NT2/D1 (cell line): ENCODE measurements around the gene PTPRN2.

Source experiments
- DNase-seq: peaks from one replicate; pipeline ENCODE4 v3.0.0-alpha.2; 2011; ENCODE audit warnings: low read depth, low spot score
- H3K27me3 ChIP-seq: 2 replicates; pipeline ENCODE4 v1.6.0; 2011; ENCODE audit warnings: mild to moderate bottlenecking; ENCODE audit not compliant: insufficient read length, insufficient read depth
- H3K36me3 ChIP-seq: 2 replicates; pipeline ENCODE4 v1.6.1; 2011; ENCODE audit warnings: mild to moderate bottlenecking, low read length, mixed read lengths; ENCODE audit not compliant: insufficient read depth, insufficient read length
- H3K4me1 ChIP-seq: 2 replicates; pipeline ENCODE4 v1.5.1; 2011; ENCODE audit not compliant: insufficient read depth, insufficient read length
- H3K4me3 ChIP-seq: 2 replicates; pipeline ENCODE4 v1.5.1; 2011; ENCODE audit warnings: low read depth; ENCODE audit not compliant: insufficient read length
- H3K9ac ChIP-seq: 2 replicates; pipeline ENCODE4 v1.6.0; 2011; ENCODE audit warnings: low read depth; ENCODE audit not compliant: insufficient read length
- H3K9me3 ChIP-seq: 2 replicates; pipeline ENCODE4 v1.5.1; 2011; ENCODE audit warnings: mild to moderate bottlenecking, low read length; ENCODE audit not compliant: insufficient read depth
- SUZ12 ChIP-seq: IDR thresholded peaks from 2 replicates; pipeline ENCODE4 v1.6.1; 2011; ENCODE audit not compliant: insufficient read length, insufficient read depth; ENCODE audit errors: extremely low read depth
- YY1 ChIP-seq: IDR thresholded peaks from 2 replicates; pipeline ENCODE4 v1.6.1; 2011; ENCODE audit not compliant: insufficient read length, insufficient read depth
- ZNF274 ChIP-seq: IDR thresholded peaks from 2 replicates; pipeline ENCODE4 v1.6.1; 2011; ENCODE audit warnings: mild to moderate bottlenecking, low read depth, low read length

The PTPRN2 gene

DNA sequence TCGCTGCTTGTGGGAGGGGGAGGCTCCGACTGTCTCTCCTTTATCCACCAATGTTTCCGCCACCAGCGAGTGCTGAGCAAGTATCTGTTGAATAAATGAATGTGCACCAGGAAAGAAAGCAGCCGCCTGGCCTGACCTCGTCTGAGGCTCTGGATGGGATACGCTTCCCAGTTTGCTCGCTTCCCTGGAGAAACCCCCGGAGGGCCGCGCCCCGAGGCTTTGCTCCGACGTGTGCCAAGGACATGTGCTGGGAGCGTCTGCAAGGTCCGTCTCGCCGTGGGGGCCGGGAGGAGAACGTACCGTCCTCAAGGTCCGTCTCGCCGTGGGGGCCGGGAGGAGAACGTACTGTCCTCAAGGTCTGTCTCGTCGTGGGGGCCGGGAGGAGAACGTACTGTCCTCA lies 714.4 kb downstream of the PTPRN2 start:
- Histone ChIP-seq H3K4me3 (no peak overlapping the region), H3K9ac (no peak overlapping the region), H3K4me1 (no peaks in the 10 kb centered on the region), H3K9me3 (no peaks in the 10 kb centered on the region), H3K36me3 (no peaks in the 10 kb centered on the region), H3K27me3 (no peaks in the 10 kb centered on the region)
- DNase-seq, result no peak
- TF ChIP-seq ZNF274 (no peak), SUZ12 (no peak), YY1 (no peak)

DNA sequence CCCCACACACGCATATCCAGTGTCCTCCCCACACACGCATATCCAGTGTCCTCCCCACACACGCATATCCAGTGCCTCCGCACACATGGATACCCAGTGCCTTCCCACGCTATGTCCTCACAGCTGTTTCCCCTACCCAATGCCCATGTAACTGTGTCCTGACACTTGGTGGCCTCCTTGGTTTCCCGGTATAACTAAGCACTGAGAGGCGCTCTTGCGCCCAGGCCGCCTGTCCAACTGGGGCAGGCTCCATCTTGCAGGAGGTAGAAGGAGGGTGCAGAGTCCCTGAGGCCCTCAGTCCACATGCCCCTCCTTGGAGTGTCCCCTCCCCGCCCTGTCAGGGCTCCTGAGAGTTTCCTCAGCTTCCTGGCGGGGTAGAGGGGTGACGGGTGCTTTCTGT lies 715.2 kb downstream of the PTPRN2 start:
- TF ChIP-seq SUZ12, result no peak
- TF ChIP-seq YY1, result no peak
- no peak for TF ChIP-seq ZNF274
- Histone ChIP-seq H3K4me1 (no peaks in the 10 kb centered on the region), H3K4me3 (no peak overlapping the region), H3K27me3 (no peaks in the 10 kb centered on the region), H3K9me3 (no peaks in the 10 kb centered on the region), H3K9ac (no peak overlapping the region), H3K36me3 (no peaks in the 10 kb centered on the region)
- DNase-seq, result no peak

DNA sequence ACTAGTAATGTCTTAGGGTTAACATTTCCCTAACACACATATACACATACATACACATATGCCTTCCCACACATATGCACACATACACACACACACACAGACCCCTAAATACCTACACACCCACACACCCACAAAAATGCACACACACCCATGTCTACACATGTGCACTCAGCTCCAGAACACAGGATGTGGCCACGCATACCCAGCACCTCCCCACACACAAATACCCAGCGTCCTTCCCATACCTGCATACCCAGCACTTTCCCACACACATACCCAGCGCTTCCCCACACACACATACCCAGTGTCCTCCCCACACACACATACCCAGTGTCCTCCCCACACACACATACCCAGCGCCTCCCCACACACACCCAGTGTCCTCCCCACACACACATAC lies 715.9 kb downstream of the PTPRN2 start:
- no peak for TF ChIP-seq YY1
- H3K4me1 ChIP-seq, result no peaks in the 10 kb centered on the region
- H3K9ac ChIP-seq, result no peak overlapping the region
- no peak for DNase-seq
- H3K36me3 ChIP-seq, result no peaks in the 10 kb centered on the region
- H3K4me3 ChIP-seq, result no peak overlapping the region
- no peaks in the 10 kb centered on the region for H3K9me3 ChIP-seq
- no peaks in the 10 kb centered on the region for H3K27me3 ChIP-seq

DNA sequence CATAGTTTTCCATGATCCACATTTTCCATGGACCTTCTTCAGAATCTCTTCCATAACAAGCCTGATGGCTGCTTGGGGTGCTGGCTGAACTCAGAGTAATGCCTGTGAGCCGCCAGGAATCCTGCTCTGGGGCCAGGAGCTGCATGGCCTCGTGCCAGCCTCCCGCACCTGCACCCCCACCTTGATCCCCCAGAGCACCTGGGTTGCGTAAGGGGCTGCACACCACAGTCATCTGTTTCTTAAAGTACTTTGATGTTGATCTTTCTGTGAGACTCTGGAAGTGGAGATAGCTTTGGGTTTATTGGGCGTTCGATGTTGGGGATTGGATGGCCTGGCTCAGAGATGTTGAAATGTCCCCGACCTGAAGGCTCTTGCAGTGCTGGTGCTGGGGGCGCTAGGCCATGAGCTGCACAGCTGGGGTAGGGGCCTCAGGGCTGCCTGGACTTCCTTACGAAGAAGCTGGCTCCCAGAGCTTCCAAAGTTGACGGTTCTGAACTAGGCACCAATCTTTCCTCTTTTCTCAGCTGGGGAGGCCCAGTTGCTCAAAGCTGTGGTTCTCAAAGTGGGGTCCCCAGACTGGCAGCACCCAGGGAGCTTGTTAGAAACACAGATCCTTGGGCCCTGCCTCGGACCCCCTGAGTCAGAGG lies 716.9 kb downstream of the PTPRN2 start:
- Histone ChIP-seq H3K4me1 (no peaks in the 10 kb centered on the region), H3K9ac (no peak overlapping the region), H3K4me3 (no peak overlapping the region), H3K27me3 (no peaks in the 10 kb centered on the region), H3K9me3 (no peaks in the 10 kb centered on the region), H3K36me3 (no peaks in the 10 kb centered on the region)
- DNase-seq, result no peak
- no peak for TF ChIP-seq SUZ12
- no peak for TF ChIP-seq ZNF274
- no peak for TF ChIP-seq YY1

DNA sequence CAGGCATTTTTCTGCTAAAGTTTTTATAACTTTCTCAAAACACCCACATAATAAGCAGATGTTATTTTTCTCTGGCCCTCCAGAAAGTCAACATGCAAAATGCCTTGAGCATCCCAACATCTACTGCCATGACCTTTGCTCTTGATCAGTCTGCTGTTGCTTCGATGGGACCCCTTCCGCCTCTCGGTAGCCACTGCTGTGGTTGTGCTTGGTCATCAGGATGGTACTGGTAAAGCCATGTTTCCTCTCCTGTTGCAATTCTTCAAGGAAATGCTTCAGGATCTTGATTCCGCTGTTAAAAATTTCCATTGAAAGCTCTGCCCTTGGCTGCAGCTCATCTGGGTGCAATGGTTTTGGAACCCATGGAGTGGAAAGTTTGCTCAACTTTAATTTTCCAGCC lies 717.8 kb downstream of the PTPRN2 start:
- Histone ChIP-seq H3K36me3 (no peaks in the 10 kb centered on the region), H3K9me3 (no peaks in the 10 kb centered on the region), H3K4me3 (no peak overlapping the region), H3K4me1 (no peaks in the 10 kb centered on the region), H3K9ac (no peak overlapping the region), H3K27me3 (no peaks in the 10 kb centered on the region)
- DNase-seq, result no peak
- TF ChIP-seq SUZ12 (no peak), YY1 (no peak), ZNF274 (no peak)

DNA sequence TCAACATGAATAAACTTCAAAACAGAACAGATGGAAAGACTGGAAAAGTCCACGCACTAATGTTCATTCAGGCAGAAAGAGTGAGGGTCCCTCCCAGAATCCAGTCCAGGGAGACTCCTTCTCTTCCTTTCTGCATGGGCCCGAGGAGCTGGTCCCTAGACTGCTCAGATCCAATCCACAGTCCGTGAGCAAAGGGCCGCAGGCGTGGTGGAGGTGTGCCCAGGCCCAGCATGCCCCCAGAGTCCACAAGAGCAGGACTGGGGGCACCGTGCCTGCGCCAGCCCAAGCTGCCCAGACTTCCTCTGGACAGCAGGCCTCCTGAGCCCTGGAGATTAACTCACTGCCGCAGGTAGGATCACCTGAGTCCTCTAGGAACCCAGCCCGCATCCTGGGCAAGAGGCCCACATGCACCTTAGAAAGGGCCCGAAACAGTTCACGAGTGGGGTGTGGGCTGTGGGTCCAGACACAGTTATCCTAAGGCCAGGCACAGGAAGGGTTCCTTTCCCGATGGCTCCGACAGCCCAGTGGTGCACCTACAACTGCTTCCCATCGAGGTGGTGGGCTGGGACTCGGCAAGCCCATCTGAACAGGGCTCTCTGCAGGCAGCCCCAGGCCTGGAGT lies 719.8 kb downstream of the PTPRN2 start:
- H3K4me3 ChIP-seq, result no peak overlapping the region
- H3K4me1 ChIP-seq, result no peaks in the 10 kb centered on the region
- H3K9ac ChIP-seq, result no peak overlapping the region
- no peak for TF ChIP-seq YY1
- no peak for TF ChIP-seq ZNF274
- TF ChIP-seq SUZ12, result no peak
- DNase-seq, result no peak
- H3K9me3 ChIP-seq, result no peaks in the 10 kb centered on the region
- H3K27me3 ChIP-seq, result no peaks in the 10 kb centered on the region
- H3K36me3 ChIP-seq, result no peaks in the 10 kb centered on the region

DNA sequence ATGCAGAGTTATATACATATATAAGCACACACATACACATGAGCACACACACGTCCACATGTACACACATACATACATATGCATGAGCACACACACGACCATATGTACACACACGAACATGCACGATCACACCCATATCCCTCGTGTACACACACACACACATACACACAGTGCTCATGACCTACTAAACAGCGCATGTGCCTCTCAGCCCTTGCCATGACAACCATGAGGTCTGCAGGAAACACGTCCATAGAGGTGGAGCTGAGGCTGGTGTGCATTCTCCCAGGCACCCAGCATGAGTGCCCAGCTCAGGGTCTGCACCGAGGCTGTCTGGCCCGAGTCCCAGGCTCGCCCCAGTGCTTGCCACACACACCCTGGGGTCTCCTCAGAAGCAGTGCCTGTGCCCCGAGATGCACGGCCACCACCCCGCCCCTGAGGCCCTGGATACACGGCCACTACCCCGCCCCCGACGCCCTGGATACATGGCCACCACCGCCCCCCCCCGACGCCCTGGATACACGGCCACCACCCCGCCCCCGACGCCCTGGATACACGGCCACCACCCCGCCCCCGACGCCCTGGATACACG lies 721.2 kb downstream of the PTPRN2 start:
- no peak for DNase-seq
- H3K9me3 ChIP-seq, result no peaks in the 10 kb centered on the region
- no peak for TF ChIP-seq ZNF274
- TF ChIP-seq SUZ12, result no peak
- no peak for TF ChIP-seq YY1
- H3K9ac ChIP-seq, result no peak overlapping the region
- H3K27me3 ChIP-seq, result no peaks in the 10 kb centered on the region
- H3K36me3 ChIP-seq, result no peaks in the 10 kb centered on the region
- no peaks in the 10 kb centered on the region for H3K4me1 ChIP-seq
- no peak overlapping the region for H3K4me3 ChIP-seq
